ENCODE results near the gene CPTP. TPM values are rescaled to one million over a fixed set of nuclear protein-coding genes. Genes with fewer than 3 reads are reported as not detected.

The CPTP gene
- total RNA-seq, 1 experiment from 2014 or later: 14.0 TPM

GRCh38 chr1:1345860-1346500 lies 21.4 kb downstream of the CPTP start:
- H3K27me3 ChIP-seq (ENCODE audit: insufficient read depth, low read length): no peaks in the 10 kb centered on the region
- no peak overlapping the region for H3K18ac ChIP-seq (ENCODE audit: insufficient read length, low read depth, low read length)
- H4K91ac ChIP-seq (ENCODE audit: insufficient read length, low read depth, low read length): no peak overlapping the region
- no peak overlapping the region for H3K56ac ChIP-seq (ENCODE audit: insufficient read length, low read depth, low read length)
- peaks cover 12 to 13% (median 12%) of the 10 kb centered on the region in 3 experiments for H3K36me3 Mint-ChIP-seq (ENCODE audit: insufficient read depth in 1 of 3, low read depth in 3 of 3)
- no peak overlapping the region for H3K23ac ChIP-seq (ENCODE audit: insufficient read length, low read depth, low read length)
- no peak overlapping the region for H3T11ph ChIP-seq (ENCODE audit: low read length)
- H3K9me3 Mint-ChIP-seq: peaks cover 0 to 4% of the 10 kb centered on the region in 2 experiments; a peak in 2 of 5 replicates
- H2BK12ac ChIP-seq (ENCODE audit: insufficient read length, low read depth, low read length): no peak overlapping the region
- no peaks in the 10 kb centered on the region; the same call in 1 of the 2 replicates for H3K4me1 ChIP-seq (ENCODE audit: insufficient read depth, low read length)
- no peak for TF ChIP-seq CTCF (conservative IDR thresholded peaks at IDR 0.05)
- no peak for DNase-seq
- no peak overlapping the region for H2BK20ac ChIP-seq (ENCODE audit: low read depth, low read length, poor library complexity, severe bottlenecking)
- no peak overlapping the region for H3K27ac ChIP-seq (ENCODE audit: insufficient read length, low read depth, low read length)
- no peak overlapping the region for H3K4ac ChIP-seq (ENCODE audit: low read depth, low read length)
- no peaks in the 10 kb centered on the region for H3K27me3 Mint-ChIP-seq (ENCODE audit: low read depth)
- H4K20me1 ChIP-seq (ENCODE audit: control insufficient read depth, insufficient read depth, insufficient read length): peaks cover 3% of the 10 kb centered on the region
- peaks cover 13% of the 10 kb centered on the region for H3K79me1 ChIP-seq (ENCODE audit: insufficient read depth, low read depth, low read length, poor library complexity, severe bottlenecking)
- no peak overlapping the region for H2BK120ac ChIP-seq (ENCODE audit: low read depth, low read length, poor library complexity, severe bottlenecking)
- no peak overlapping the region for H3K9ac ChIP-seq (ENCODE audit: extremely low read depth, insufficient read length, low read length)
- peaks cover 3% of the 10 kb centered on the region; the same call in 1 of the 2 replicates for H3K79me2 ChIP-seq (ENCODE audit: insufficient read depth, low read length)
- no peak overlapping the region for H2AFZ ChIP-seq (ENCODE audit: low read length)
- no CpG with 5 or more reads among the region's 12 CpGs for WGBS (ENCODE audit: extremely low coverage, insufficient read length, low lambda C conversion rate)
- no peak overlapping the region for H3K4me3 Mint-ChIP-seq
- H3K14ac ChIP-seq (ENCODE audit: insufficient read depth, low read length): no peak overlapping the region
- H3K4me2 ChIP-seq (ENCODE audit: insufficient read depth, insufficient read length, low read length): no peak overlapping the region
- no peak overlapping the region for H3K27ac Mint-ChIP-seq
- no peak overlapping the region for H4K5ac ChIP-seq (ENCODE audit: insufficient read length, low read depth, low read length)
- H3K9me3 ChIP-seq (ENCODE audit: control insufficient read depth, low read depth, low read length): no peaks in the 10 kb centered on the region
- H2BK5ac ChIP-seq (ENCODE audit: insufficient read length, low read length): no peak overlapping the region
- no peak overlapping the region for H4K8ac ChIP-seq (replicated peaks; ENCODE audit: insufficient read length, low read depth, low read length)
- H2AK5ac ChIP-seq (ENCODE audit: insufficient read length, low read length): no peak overlapping the region
- peaks cover 6 to 15% of the 10 kb centered on the region in 2 experiments for H3K4me1 Mint-ChIP-seq
- no peak overlapping the region for H2BK15ac ChIP-seq (ENCODE audit: low read depth, low read length)
- peaks cover 9% of the 10 kb centered on the region for H3K23me2 ChIP-seq (ENCODE audit: insufficient read length, low read depth, low read length, poor library complexity, severe bottlenecking)
